Activated naive CD4-positive, alpha-beta T cell (primary cell): Measurements from ENCODE around the gene TRIP11.

ENCODE experiments used
- DNase-seq, 4 experiments: peaks; one replicate each; lab custom pipeline; 2025; lab: John Stamatoyannopoulos, UW

The TRIP11 gene

DNA sequence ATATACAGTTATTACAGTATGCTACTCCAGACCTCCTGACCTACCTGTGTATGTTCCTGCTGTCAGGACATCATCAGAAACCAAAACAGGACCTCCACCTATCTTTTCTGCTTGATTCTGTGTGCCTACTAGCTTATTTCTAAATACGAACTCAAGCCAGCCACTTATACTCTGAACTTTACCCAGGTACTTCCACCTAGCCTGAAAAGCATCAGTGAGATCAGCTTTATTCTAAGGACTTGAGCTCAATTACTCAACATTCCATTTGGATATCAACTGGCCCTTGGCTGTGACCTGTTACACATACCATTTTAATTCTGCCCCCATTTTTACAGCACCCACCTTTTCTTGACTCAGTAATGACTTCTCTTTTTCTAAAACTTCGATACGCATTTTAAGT, 29.2 kb downstream of the TRIP11 start:
- DNase-seq, result no peak

DNA sequence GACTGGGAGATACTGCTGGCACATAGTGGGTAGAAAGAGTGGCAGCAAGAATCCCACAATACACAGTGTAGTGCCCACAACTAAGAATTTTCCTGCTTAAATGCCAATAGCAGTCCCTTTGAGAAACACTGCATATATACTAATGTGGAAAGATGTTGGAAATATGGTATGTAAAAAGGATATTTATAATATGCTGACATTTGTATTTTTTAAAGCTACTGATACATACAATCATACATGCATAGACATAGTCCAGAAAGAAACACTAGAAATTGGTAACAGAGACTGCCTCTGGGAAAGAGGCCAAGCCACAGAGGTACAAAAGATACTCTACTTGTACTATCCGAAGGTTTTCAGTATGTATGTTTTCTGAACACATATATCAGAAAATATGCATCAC, 30.3 kb downstream of the TRIP11 start:
- DNase-seq, result no peak

GRCh38 chr14:92005019-92005418, 34.8 kb downstream of the TRIP11 start:
- no peak for DNase-seq

- no peak for DNase-seq
Measured at GRCh38 chr14:92004062-92004461, 35.8 kb downstream of the TRIP11 start.

GRCh38 chr14:91998667-91999570, 40.9 kb downstream of the TRIP11 start:
- DNase-seq, result no peak

GRCh38 chr14:91997492-91997891, 42.4 kb downstream of the TRIP11 start:
- DNase-seq, result no peak

DNA sequence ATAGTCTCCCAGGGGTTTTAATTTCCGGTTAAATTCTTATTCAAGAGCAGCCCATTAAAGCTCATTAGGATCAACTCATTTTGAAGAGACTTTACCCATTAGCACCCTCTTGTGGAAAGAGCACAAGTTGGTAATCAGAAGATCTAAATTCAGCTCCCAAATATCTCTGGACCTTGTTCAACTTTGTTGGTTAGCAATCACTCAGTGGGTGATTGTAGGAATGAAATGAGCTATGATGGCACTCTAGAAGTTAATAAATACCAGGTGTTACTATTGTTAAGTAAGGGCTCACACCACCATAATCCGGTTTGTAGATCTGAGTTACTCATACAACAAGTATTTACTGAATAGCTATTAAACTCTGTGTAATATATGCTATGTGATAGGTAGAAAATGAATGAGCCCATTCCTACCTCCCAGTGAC, 42.9 kb downstream of the TRIP11 start:
- no peak for DNase-seq

DNA sequence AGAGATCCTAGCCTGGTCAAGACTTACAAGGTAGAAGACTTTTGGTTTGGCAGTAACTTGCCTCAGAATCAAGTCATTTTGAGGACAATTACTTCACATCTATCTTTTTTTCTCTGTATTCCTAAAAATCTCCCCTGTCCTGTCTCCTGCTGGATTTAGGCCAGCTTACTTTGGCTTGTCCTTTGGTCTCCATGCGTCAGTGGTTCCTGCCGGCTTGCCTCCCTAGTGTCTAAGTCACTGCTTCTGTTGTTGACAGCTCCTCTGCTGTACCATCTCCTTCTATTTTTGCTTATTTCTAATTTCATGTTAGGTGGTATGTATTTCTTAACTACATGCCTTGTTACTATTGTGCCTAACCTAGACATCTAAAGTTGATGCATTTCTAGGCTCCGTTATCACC, 52.7 kb downstream of the TRIP11 start:
- no peak for DNase-seq

GRCh38 chr14:91985521-91986255, 54.2 kb downstream of the TRIP11 start:
- DNase-seq, result no peak

DNA sequence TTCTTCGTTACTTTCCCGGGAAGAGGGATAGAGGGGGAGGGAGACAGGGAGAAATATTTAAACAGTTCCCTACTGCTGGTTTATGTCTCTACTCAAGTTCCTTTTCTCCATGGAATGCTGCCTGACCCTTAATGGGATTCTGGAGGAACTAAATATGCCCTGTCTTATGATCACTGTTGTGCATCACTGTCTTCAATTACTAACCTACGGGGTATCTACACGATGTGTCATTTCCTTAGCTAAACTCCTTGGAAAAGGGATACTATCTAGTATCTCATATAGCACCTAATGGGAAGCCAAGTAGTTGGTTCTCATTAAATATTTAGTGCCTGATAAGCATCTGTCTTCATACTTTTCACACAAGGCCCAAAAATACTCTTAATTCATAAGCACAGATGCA, 54.9 kb downstream of the TRIP11 start:
- DNase-seq, result no peak

DNA sequence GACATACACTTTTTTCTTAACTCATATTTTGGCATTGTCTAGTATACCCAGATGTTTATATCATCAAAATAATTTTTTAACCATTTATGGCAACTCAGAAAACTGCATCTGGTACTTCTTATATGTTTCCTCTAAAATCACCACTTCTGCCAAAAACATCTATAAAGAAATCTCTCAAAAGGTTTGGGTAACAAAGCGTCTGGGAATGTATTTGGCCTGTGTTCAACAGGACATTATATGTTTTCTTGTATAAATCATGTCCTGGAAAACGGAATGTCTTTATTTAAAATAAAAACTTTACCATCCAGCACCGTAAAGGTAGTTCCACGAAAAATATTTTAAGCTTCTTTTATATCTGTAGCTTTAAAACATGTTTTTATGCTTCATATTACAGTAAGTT, 56.3 kb downstream of the TRIP11 start:
- no peak for DNase-seq

DNA sequence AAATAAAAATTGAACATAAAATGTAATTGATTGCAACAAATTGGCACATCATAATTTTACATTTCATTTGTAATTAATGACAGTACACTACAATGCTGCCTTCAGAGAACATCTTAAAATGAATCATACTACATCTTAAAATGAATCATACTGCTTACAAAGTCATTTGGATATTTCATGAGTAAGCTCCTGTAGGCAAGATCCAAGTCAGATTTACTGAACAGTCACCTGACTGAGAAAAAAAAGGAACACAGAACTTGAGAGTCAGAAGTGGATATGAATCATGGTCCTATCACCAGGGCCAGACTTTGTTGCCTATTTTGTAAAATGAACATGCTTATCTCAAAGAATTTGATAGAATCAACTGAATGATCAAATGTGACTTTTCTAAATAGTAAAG, 59.7 kb downstream of the TRIP11 start:
- DNase-seq, result no peak

GRCh38 chr14:91977884-91978283, 62.0 kb downstream of the TRIP11 start:
- DNase-seq, result no peak

DNA sequence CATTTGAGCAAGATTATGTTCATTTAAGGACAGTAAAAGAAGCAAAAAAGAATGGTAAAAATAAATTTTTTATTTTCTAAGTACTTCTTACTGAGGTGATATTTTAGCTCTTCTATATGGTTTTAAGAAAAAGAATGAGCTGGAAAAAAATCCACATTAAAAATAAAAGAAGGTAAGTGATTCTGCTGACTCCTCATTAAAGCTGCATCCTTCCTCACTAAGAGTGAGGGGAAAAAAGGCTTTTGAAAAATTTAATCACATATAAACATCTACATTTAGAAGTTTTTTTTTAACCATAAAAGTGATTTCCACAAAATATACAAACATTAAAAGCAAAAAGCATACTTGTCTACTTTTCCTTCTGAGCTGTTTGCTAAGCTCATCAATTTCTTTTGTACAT, 64.1 kb downstream of the TRIP11 start:
- no peak for DNase-seq

DNA sequence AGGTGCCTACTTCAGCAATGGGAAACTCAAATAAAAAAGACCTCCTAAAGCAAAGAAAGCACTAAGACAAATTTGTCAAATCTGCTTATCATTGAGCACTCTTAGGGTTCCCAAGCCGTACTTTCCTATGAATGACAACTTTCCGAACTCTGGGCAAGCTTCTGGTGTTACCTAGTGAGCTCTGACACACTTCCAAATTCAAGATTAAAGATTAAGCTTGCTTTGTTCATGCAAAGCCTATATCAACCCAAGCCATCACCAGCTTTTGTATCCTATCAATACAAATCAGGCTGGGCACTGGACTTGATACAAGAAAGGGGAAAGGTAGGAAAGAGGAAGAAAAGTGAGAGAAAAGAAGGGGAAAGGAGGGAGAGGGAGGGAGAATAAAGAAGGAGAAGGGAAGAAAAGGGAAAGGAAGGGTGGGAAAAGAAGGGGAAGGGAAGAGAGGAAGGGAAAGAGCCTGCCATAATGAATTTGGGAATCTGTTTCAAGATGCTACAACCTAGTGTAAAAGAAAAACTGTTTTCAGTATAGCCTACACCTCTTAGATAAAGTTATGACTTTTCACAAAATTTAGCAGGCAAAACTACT, 68.6 kb downstream of the TRIP11 start:
- no peak for DNase-seq

GRCh38 chr14:91968280-91968679, 71.6 kb downstream of the TRIP11 start:
- no peak for DNase-seq

GRCh38 chr14:91964724-91965123, 75.1 kb downstream of the TRIP11 start:
- DNase-seq, result no peak

GRCh38 chr14:91964011-91964410, 75.8 kb downstream of the TRIP11 start:
- DNase-seq, result no peak

- no peak for DNase-seq
Measured at GRCh38 chr14:91963465-91963864, 76.4 kb downstream of the TRIP11 start.

DNA sequence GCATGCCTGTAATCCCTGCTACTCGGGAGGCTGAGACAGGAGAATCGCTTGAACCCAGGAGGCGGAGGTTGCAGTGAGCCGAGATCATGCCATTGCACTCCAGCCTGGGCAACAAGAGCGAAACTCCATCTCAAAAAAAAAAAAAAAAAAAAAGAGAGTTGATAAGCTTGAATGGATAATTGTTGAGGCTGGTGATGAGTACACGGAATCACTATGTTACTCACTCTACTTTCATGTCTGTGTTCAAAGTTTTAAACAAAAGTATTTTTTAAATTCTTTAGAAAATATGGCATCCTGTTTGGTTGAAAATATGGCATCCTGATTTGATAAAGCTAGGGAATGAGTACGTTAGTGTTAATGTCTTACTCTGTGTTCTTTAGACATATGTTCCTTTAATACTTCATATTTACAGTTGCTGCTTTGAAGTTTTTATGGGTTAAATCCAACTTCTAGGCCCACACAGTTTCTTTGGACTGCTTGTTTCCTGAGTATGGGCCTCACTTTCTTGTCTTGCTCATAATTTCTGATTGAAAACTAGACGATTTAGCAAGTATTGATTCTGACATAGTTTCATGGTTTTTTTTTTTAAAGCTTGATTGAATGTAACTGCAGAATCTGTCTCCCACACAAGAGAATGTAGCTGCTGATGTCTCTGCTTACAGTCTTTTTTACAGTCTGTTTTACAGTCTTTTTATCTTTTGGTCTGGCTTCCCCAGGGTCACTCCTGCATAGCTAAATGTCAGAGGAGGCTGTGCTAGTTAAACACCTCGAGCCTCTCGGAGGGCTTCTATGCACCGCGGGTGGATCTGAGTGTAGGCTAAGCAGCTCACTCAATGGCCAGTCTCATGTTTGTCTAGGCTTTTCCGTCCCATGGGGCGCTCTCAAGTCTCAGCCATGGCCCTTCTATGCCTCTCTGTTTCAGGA, 78.3 kb downstream of the TRIP11 start:
- no peak for DNase-seq

DNA sequence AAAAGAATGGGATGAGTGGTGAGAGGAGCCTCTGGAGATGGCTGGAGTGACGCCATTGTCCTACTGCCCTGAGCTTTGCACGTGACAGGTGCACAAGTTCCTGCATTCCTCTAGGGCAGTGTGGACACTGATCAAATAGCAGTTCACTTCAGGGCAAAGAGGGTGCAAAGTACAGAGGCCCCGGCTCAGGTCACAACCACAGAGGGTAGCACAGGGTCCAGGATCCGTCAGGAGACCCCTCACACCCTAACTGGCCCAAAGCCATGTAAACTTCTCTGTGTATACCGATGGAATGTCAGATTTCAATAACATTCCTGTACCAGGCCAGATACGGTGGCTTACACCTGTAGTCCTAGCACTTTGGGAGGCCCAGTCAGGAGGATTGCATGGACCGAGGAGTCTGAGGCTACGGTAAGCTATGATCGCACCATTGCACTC, 82.0 kb downstream of the TRIP11 start:
- no peak for DNase-seq

DNA sequence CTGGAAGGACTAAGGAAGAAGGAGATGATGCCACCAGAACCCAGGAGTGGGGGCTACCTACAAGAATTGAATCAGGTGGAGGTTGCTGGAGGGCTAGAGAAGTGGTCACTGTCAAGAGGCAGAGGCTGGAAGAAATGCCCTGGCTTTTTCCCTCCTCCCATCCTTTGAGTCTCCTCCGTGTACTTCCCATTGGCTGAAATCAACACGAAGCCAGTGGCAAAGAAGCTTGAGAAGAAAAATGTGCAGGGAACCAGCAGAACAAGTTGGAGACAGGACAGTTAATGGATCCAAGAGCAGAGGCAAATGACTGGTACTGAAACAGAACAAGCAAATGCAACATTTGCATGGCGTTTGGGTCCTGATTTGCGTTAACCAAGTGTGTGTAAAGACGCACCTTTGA, 83.2 kb downstream of the TRIP11 start:
- DNase-seq, result no peak
